GM12801 (cell line): ENCODE data around the gene CCND1.

ENCODE experiments used
- CTCF ChIP-seq: IDR thresholded peaks from one replicate; pipeline ENCODE4 v1.5.1; 2011; ENCODE audit warnings: control low read depth; ENCODE audit not compliant: insufficient read length; ENCODE audit errors: extremely low read depth

The CCND1 gene

GRCh38 chr11:69702239-69702691, 61.3 kb downstream of the CCND1 start:
- no peak for TF ChIP-seq CTCF

GRCh38 chr11:69702769-69703452, 62.0 kb downstream of the CCND1 start:
- TF ChIP-seq CTCF, result no peak

- TF ChIP-seq CTCF, result no peak
These were observed 62.5 kb downstream of the CCND1 start for GRCh38 chr11:69703453-69703767.
